ENCODE measurements around the gene TEX30.

DNA sequence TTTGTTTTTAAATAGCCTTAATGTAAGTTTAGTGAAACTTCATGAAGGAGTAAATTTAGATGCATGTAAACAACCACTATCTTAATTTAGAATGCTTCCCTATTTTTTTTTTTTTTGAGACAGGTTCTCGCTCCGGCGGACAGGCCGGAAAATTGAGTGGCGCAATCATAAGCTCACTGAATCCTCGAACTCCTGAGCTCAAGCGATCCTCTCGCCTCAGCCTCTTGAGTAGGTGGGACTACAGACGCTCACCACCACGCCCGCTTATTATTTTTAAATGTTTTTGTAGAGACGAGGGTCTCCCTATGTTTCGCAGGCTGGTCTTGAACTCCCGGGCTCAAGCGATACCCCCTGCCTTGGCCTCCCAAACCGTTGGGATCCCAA lies 1.6 kb downstream of the TEX30 start:
- TF ChIP-seq, protein P1, sequence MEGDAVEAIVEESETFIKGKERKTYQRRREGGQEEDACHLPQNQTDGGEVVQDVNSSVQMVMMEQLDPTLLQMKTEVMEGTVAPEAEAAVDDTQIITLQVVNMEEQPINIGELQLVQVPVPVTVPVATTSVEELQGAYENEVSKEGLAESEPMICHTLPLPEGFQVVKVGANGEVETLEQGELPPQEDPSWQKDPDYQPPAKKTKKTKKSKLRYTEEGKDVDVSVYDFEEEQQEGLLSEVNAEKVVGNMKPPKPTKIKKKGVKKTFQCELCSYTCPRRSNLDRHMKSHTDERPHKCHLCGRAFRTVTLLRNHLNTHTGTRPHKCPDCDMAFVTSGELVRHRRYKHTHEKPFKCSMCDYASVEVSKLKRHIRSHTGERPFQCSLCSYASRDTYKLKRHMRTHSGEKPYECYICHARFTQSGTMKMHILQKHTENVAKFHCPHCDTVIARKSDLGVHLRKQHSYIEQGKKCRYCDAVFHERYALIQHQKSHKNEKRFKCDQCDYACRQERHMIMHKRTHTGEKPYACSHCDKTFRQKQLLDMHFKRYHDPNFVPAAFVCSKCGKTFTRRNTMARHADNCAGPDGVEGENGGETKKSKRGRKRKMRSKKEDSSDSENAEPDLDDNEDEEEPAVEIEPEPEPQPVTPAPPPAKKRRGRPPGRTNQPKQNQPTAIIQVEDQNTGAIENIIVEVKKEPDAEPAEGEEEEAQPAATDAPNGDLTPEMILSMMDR (IDR thresholded peaks at IDR 0.05): no peak
- no peak for TF ChIP-seq ZFX (IDR thresholded peaks at IDR 0.05; ENCODE audit: borderline replicate concordance)

All from 22Rv1 (cell line).